Upper lobe of right lung (tissue), 1 donor: ENCODE results near the gene SPIRE1. TPM values are rescaled to one million over a fixed set of nuclear protein-coding genes. Genes with fewer than 3 reads are reported as not detected.
A peak's percentile ranks its signal among the peaks of the same experiment; 100 is the strongest.
"Not testable (repeated sequence)": the region's sequence is repeated elsewhere in the genome, so short reads cannot be mapped to it uniquely, and the experiment has no call there.

Experiments
- ATAC-seq: fragments of 200-7000 bp; cut with Tn5 transposase; one replicate; pipeline ENCODE4 v1.9.1; 2020; ENCODE audit warnings: mild to moderate bottlenecking, moderate library complexity
- DNase-seq: peaks from one replicate; pipeline ENCODE4 v3.0.0-alpha.2; 2020
- H3K27ac ChIP-seq: fragments of 200-600 bp; one replicate; pipeline ENCODE4 v1.8.0; 2022
- H3K27me3 ChIP-seq: fragments of 200-600 bp; one replicate; pipeline ENCODE4 v1.8.0; 2022; ENCODE audit warnings: mild to moderate bottlenecking
- H3K36me3 ChIP-seq: fragments of 200-600 bp; one replicate; pipeline ENCODE4 v1.8.0; 2022
- H3K4me1 ChIP-seq: fragments of 200-600 bp; one replicate; pipeline ENCODE4 v1.8.0; 2022
- H3K4me3 ChIP-seq: fragments of 200-600 bp; one replicate; pipeline ENCODE4 v1.8.0; 2022; ENCODE audit warnings: mild to moderate bottlenecking
- H3K9me3 ChIP-seq: fragments of 200-600 bp; one replicate; pipeline ENCODE4 v1.8.0; 2022
- CTCF ChIP-seq: fragments of 200-600 bp; IDR thresholded peaks from one replicate; pipeline ENCODE4 v1.8.0; 2022; ENCODE audit warnings: antibody characterized with exemption
- intact Hi-C: fragments of 100-400 bp; cut with DNase I; formaldehyde crosslinking; loops from one replicate; pipeline ENCODE4 v1.11.0; 2022
- total RNA-seq: library from RNA; stranded (reverse); fragmentation: NEBNext Ultra II Directional; extraction: Animal tissue kit (Norgen Biotek cat#: 25700); gene quantifications from one replicate; pipeline ENCODE4 v1.2.1, GENCODE V29; 2021
- donor health status: DM: no; HTN: yes; CAD: no; lungs with severe emphysema.

SPIRE1 gene
- total RNA-seq, 1 donor from 2014 or later, result 48.2 TPM

DNA sequence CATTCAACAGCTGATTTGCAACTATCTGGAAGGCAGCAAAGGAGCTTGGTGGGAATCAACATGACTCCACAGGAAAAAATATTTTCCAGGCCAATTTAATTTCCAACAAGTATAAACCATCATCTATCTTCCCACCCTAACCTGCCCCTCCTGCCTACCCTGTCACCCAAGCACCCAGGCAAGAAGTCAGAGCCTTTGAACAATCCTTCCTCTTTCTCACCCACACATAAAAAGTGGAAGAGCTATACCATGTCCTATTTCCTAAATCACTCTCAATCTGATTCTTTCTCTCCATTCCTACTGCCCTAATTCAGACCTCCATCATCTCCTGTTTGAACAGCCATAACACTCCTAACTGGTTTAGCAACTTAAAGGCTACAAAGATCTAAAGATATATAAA is 12.7 kb downstream of the SPIRE1 start:
- peak; percentile 64 for ATAC-seq
- intact Hi-C loops, result no loop called here

GRCh38 chr18:12643756-12644155 is 14.2 kb downstream of the SPIRE1 start:
- DNase-seq, H3K27me3 ChIP-seq, ATAC-seq, intact Hi-C loops, H3K27ac ChIP-seq, H3K36me3 ChIP-seq, H3K9me3 ChIP-seq, H3K4me3 ChIP-seq: not testable (repeated sequence)
- H3K4me1 ChIP-seq, result peaks cover 28% of the 10 kb centered on the region

More for the DNA sequence above, 12.7 kb downstream of the SPIRE1 start:
- no peak for DNase-seq
- Histone ChIP-seq H3K27ac (peak overlapping the region; percentile 33), H3K9me3 (no peaks in the 10 kb centered on the region), H3K27me3 (no peaks in the 10 kb centered on the region), H3K4me3 (no peak overlapping the region), H3K36me3 (no peaks in the 10 kb centered on the region), H3K4me1 (peaks cover 25% of the 10 kb centered on the region)
- no peak for TF ChIP-seq CTCF

DNA sequence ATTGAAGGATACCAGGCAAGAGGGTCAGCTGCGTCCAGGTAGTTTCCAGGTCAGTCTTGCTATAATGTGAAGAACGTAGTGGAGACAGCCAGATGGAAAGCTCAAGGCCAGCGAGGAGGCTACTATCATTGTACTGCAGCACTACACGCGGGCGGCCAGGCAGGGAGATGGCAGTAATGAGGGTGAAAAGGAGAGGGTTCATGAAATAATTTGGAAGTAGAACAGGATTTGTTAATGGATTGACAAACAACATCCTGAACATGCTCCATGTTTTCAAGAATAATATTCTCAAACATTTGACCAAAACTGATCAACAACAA is 17.1 kb downstream of the SPIRE1 start:
- ATAC-seq (no peak), DNase-seq (no peak)
- Histone ChIP-seq H3K4me3 (no peak overlapping the region), H3K27ac (no peak overlapping the region), H3K36me3 (no peaks in the 10 kb centered on the region), H3K27me3 (no peaks in the 10 kb centered on the region), H3K9me3 (no peaks in the 10 kb centered on the region), H3K4me1 (peaks cover 26% of the 10 kb centered on the region)
- TF ChIP-seq CTCF, result no peak
- intact Hi-C loops, result no loop called here

GRCh38 chr18:12639990-12640880 is 17.7 kb downstream of the SPIRE1 start:
- H3K9me3 ChIP-seq, result no peaks in the 10 kb centered on the region
- no peak overlapping the region for H3K27ac ChIP-seq
- no peak for ATAC-seq
- TF ChIP-seq CTCF, result no peak
- peaks cover 20% of the 10 kb centered on the region for H3K4me1 ChIP-seq
- H3K27me3 ChIP-seq, result no peaks in the 10 kb centered on the region
- intact Hi-C loops, result no loop called here
- no peak for DNase-seq
- no peak overlapping the region for H3K4me3 ChIP-seq
- no peaks in the 10 kb centered on the region for H3K36me3 ChIP-seq

- Histone ChIP-seq H3K4me3 (no peak overlapping the region), H3K4me1 (peaks cover 14% of the 10 kb centered on the region), H3K27ac (no peak overlapping the region), H3K36me3 (no peaks in the 10 kb centered on the region), H3K27me3 (no peaks in the 10 kb centered on the region), H3K9me3 (no peaks in the 10 kb centered on the region)
- ATAC-seq (no peak), DNase-seq (no peak)
- intact Hi-C loops, result no loop called here
- TF ChIP-seq CTCF, result no peak
These were observed 19.2 kb downstream of the SPIRE1 start for GRCh38 chr18:12638644-12639124.

- Histone ChIP-seq H3K4me3 (no peak overlapping the region), H3K9me3 (no peaks in the 10 kb centered on the region), H3K4me1 (peaks cover 14% of the 10 kb centered on the region), H3K36me3 (no peaks in the 10 kb centered on the region), H3K27ac (no peak overlapping the region), H3K27me3 (no peaks in the 10 kb centered on the region)
- ATAC-seq (no peak), DNase-seq (no peak)
- intact Hi-C loops, result no loop called here
- no peak for TF ChIP-seq CTCF
These were observed 19.8 kb downstream of the SPIRE1 start for GRCh38 chr18:12637901-12638643.
